GM12891 (cell line): Measurements from ENCODE around the gene PPFIBP1.

Source experiments
- POLR2A ChIP-seq: IDR thresholded peaks from 2 replicates; pipeline ENCODE4 v1.6.1; 2011; ENCODE audit warnings: low read depth, low read length, control low read depth
- POLR2AphosphoS5 ChIP-seq: IDR thresholded peaks from 2 replicates; pipeline ENCODE4 v1.6.1; 2011; ENCODE audit warnings: low read depth, low read length, control low read depth

DNA sequence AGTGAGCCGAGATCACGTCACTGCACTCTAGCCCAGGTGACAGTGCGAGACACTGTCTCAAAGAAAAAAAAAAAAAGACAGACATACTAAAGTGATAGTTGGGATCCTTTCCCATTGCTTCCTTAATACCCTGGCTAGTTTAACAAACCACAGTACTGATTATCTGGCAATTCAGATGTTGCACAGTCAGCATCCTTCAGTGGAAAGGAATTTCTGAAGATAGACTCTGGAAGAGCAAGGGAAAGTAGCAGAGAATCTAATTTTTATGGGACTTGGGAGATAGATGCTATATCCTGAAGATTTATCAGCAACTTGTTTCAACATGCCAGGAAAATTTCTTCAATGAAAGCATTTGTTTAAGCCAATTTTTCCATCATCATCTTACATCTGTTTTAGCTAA, 6.5 kb upstream of the PPFIBP1 start:
- TF ChIP-seq POLR2AphosphoS5 (no peak), POLR2A (no peak)
